GM18520 (cell line): ENCODE results near the gene KAZN.

ENCODE experiments used
- ATAC-seq: cut with Tn5 transposase; IDR thresholded peaks from one replicate; pipeline ENCODE4 v1.9.1; 2021; ENCODE audit not compliant: unreplicated experiment

The KAZN gene

GRCh38 chr1:15064217-15064929 lies 465.9 kb downstream of the KAZN start:
- ATAC-seq = no peak

- no peak for ATAC-seq
Measured at GRCh38 chr1:15065291-15065690, 466.8 kb downstream of the KAZN start.

GRCh38 chr1:15065736-15066135 lies 467.3 kb downstream of the KAZN start:
- ATAC-seq = no peak

- no peak for ATAC-seq
Measured at GRCh38 chr1:15066191-15066590, 467.7 kb downstream of the KAZN start.

GRCh38 chr1:15067148-15067547 lies 468.7 kb downstream of the KAZN start:
- ATAC-seq = no peak

GRCh38 chr1:15068152-15068551 lies 469.7 kb downstream of the KAZN start:
- ATAC-seq = no peak

GRCh38 chr1:15068997-15069396 lies 470.5 kb downstream of the KAZN start:
- ATAC-seq = no peak

- ATAC-seq = no peak
Measured at GRCh38 chr1:15070145-15070748, 471.8 kb downstream of the KAZN start.

- ATAC-seq = no peak
Measured at GRCh38 chr1:15071936-15072335, 473.5 kb downstream of the KAZN start.

- ATAC-seq = no peak
Measured at GRCh38 chr1:15073799-15074308, 475.4 kb downstream of the KAZN start.

- no peak for ATAC-seq
Measured at GRCh38 chr1:15075175-15075574, 476.7 kb downstream of the KAZN start.

- no peak for ATAC-seq
Measured at GRCh38 chr1:15075817-15076216, 477.3 kb downstream of the KAZN start.

- ATAC-seq = no peak
Measured at GRCh38 chr1:15076807-15077206, 478.3 kb downstream of the KAZN start.

- no peak for ATAC-seq
Measured at GRCh38 chr1:15077384-15077783, 478.9 kb downstream of the KAZN start.

- ATAC-seq = no peak
Measured at GRCh38 chr1:15080328-15081007, 482.0 kb downstream of the KAZN start.

- ATAC-seq = no peak
Measured at GRCh38 chr1:15081102-15081501, 482.6 kb downstream of the KAZN start.

- no peak for ATAC-seq
Measured at GRCh38 chr1:15083578-15083977, 485.1 kb downstream of the KAZN start.

- no peak for ATAC-seq
Measured at GRCh38 chr1:15088281-15088971, 489.9 kb downstream of the KAZN start.

- no peak for ATAC-seq
Measured at GRCh38 chr1:15089258-15089992, 490.9 kb downstream of the KAZN start.

GRCh38 chr1:15090373-15090772 lies 491.9 kb downstream of the KAZN start:
- ATAC-seq = no peak

- no peak for ATAC-seq
Measured at GRCh38 chr1:15094056-15094455, 495.6 kb downstream of the KAZN start.
